Activated T-cell treated with anti-CD3 and anti-CD28 coated beads, Interleukin-2, amount 50 U/mL, for 4 hours (primary cell): Measurements from ENCODE around the gene C1R. TPM values are rescaled to one million over a fixed set of nuclear protein-coding genes. Genes with fewer than 3 reads are reported as not detected.

ENCODE experiments used
- ATAC-seq, 2 donors: fragments of 200-7000 bp; cut with Tn5 transposase; one replicate each; pipeline ENCODE4 v1.10.0; 2021
- DNase-seq: peaks from one replicate; pipeline ENCODE4 v3.0.0-alpha.2; 2020
- H3K27me3 Mint-ChIP-seq: one replicate; pipeline ENCODE4 v1.8.0; 2021; ENCODE audit warnings: low read depth, mixed read lengths
- H3K36me3 Mint-ChIP-seq: one replicate; pipeline ENCODE4 v1.8.0; 2022; ENCODE audit warnings: mixed read lengths; ENCODE audit not compliant: insufficient read depth
- H3K4me1 Mint-ChIP-seq: one replicate; pipeline ENCODE4 v1.8.0; 2021; ENCODE audit warnings: low read depth, mixed read lengths
- H3K4me3 Mint-ChIP-seq: one replicate; pipeline ENCODE4 v1.8.0; 2021; ENCODE audit warnings: mild to moderate bottlenecking, moderate library complexity, mixed read lengths
- H3K9me3 Mint-ChIP-seq: one replicate; pipeline ENCODE4 v1.8.0; 2021; ENCODE audit warnings: mixed read lengths
- total RNA-seq, 3 donors: library from RNA; stranded (reverse); gene quantifications; one replicate each; pipeline ENCODE4 v1.2.1, GENCODE V29; 2021

C1R gene
- total RNA-seq, 3 donors from 2014 or later = 0.98 to 2.3 (median 1.7) TPM

DNA sequence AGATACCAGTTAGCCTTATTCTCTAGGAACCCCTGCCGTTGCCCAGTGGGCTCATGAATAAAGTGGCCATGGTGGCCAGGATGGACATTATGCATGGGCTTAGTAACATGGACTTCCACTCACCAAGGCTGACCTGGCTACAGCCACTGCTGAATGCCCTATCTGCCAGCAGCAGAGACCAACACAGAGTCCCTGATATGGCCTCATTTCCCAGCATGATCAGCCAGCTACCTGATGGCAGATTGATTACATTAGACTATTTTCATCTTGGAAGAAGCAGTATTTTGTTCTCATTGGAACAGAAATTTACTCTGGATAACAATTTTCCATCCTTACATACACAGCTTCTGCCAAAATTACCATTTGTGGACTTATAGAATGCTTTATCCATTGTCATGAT is 57.8 kb downstream of the C1R start:
- no peak for ATAC-seq
- no peak for DNase-seq
- H3K4me1 Mint-ChIP-seq = peaks cover 3% of the 10 kb centered on the region
- H3K9me3 Mint-ChIP-seq = no peaks in the 10 kb centered on the region
- no peak overlapping the region for H3K4me3 Mint-ChIP-seq
- H3K27me3 Mint-ChIP-seq = peaks cover 2% of the 10 kb centered on the region
- H3K36me3 Mint-ChIP-seq = no peaks in the 10 kb centered on the region

DNA sequence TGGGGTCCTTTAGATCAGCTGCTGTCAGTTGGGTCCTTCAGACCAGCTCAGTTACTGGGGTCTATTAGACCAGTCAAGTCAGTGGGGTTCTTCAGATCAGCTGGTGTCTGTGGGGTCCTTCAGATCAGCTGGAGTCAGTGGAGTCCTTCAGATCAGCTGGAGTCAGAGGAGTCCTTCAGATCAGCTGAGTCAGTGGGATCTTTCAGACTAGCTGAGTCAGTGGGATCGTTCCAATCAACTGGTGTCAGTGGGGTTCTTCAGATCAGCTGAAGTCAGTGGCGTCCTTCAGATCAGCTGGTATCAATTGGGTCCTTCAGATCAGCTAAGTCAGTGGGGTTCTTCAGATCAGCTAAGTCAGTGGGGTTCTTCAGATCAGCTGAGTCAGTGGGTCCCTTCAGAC is 59.3 kb downstream of the C1R start:
- ATAC-seq (no peak), DNase-seq (no peak)
- Mint-ChIP-seq H3K9me3 (no peaks in the 10 kb centered on the region), H3K36me3 (no peaks in the 10 kb centered on the region), H3K27me3 (peaks cover 2% of the 10 kb centered on the region), H3K4me3 (no peak overlapping the region), H3K4me1 (peaks cover 3% of the 10 kb centered on the region)

DNA sequence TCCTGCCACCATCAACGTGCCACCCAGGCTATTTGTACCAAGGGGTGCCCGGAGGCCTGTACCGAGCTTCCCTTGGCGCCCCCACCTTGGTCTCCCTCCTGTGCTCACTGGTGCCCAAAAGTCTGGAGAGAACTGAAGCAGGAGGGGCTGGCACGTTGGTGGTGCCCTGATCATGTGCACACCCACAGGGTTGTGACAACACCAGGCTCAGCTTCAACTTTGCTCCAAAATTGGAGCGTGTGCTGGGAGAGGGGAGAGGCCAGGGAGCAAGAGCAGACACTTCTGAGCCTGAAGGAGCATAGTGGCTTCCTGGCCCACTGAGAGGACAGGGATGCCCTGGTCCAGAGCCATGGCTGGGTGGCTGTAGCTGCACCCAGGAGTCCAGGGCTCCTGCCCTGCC is 60.9 kb downstream of the C1R start:
- H3K27me3 Mint-ChIP-seq = peaks cover 2% of the 10 kb centered on the region
- H3K4me3 Mint-ChIP-seq = no peak overlapping the region
- no peak for DNase-seq
- no peaks in the 10 kb centered on the region for H3K9me3 Mint-ChIP-seq
- ATAC-seq = no peak
- H3K36me3 Mint-ChIP-seq = no peaks in the 10 kb centered on the region
- no peaks in the 10 kb centered on the region for H3K4me1 Mint-ChIP-seq

Other genes with a start within 250 kb of the C1R start
- 1 to 10 TPM; 1.7 to 4.0 (median 3.1) TPM for gene CDCA3, start 241.2 kb downstream of the C1R start, total RNA-seq
- gene USP5, start 240.3 kb downstream of the C1R start, total RNA-seq = 100 to 1,000 TPM; 169 to 192 (median 176) TPM
- gene TPI1, start 224.9 kb downstream of the C1R start, total RNA-seq = 1,000 to 10,000 TPM; 1,135 to 1,217 (median 1,169) TPM
- 1 to 10 TPM; 5.6 to 8.5 (median 6.7) TPM for gene SPSB2, start 219.1 kb downstream of the C1R start, total RNA-seq
- 1 to 10 TPM; 2.1 to 3.0 (median 3.0) TPM for gene LRRC23, start 187.6 kb downstream of the C1R start, total RNA-seq
- gene ENO2, start 177.9 kb downstream of the C1R start, total RNA-seq = 10 to 100 TPM; 83.5 to 97.4 (median 85.2) TPM
- 10 to 100 TPM; 65.8 to 73.9 (median 70.7) TPM for gene ATN1, start 164.5 kb downstream of the C1R start, total RNA-seq
- not detected for gene RNU7-1, start 148.6 kb downstream of the C1R start, total RNA-seq
- gene C12orf57, start 148.4 kb downstream of the C1R start, total RNA-seq = 100 to 1,000 TPM; 180 to 190 (median 184) TPM
- gene PTPN6, start 141.1 kb downstream of the C1R start, total RNA-seq = 100 to 1,000 TPM; 309 to 404 (median 401) TPM
- gene PHB2, start 121.8 kb downstream of the C1R start, total RNA-seq = 100 to 1,000 TPM; 619 to 718 (median 635) TPM
- gene EMG1, start 121.5 kb downstream of the C1R start, total RNA-seq = 100 to 1,000 TPM; 215 to 254 (median 223) TPM
- gene LPCAT3, start 74.0 kb downstream of the C1R start, total RNA-seq = 10 to 100 TPM; 24.4 to 27.6 (median 25.0) TPM
- 1 to 10 TPM; 1.6 to 1.7 (median 1.6) TPM for gene C1S, start 31.7 kb downstream of the C1R start, total RNA-seq
- 1 to 10 TPM; 3.7 to 7.0 (median 6.0) TPM for gene C1RL, start 16.8 kb upstream of the C1R start, total RNA-seq
- gene RBP5, start 36.4 kb upstream of the C1R start, total RNA-seq = not detected
- gene CLSTN3, start 37.9 kb upstream of the C1R start, total RNA-seq = 10 to 100 TPM in 1 of 3 donors, 1 to 10 TPM in 2; 9.2 to 12.2 (median 9.9) TPM
- gene PEX5, start 97.2 kb upstream of the C1R start, total RNA-seq = 10 to 100 TPM; 45.9 to 68.0 (median 65.7) TPM
- gene ACSM4, start 211.6 kb upstream of the C1R start, total RNA-seq = not detected